ENCODE results near the gene SPHK1. TPM values are rescaled to one million over a fixed set of nuclear protein-coding genes. Genes with fewer than 3 reads are reported as not detected.
A peak's percentile ranks its signal among the peaks of the same experiment; 100 is the strongest.

The SPHK1 gene
- total RNA-seq, 1 experiment from 2014 or later, result 18.2 TPM

DNA sequence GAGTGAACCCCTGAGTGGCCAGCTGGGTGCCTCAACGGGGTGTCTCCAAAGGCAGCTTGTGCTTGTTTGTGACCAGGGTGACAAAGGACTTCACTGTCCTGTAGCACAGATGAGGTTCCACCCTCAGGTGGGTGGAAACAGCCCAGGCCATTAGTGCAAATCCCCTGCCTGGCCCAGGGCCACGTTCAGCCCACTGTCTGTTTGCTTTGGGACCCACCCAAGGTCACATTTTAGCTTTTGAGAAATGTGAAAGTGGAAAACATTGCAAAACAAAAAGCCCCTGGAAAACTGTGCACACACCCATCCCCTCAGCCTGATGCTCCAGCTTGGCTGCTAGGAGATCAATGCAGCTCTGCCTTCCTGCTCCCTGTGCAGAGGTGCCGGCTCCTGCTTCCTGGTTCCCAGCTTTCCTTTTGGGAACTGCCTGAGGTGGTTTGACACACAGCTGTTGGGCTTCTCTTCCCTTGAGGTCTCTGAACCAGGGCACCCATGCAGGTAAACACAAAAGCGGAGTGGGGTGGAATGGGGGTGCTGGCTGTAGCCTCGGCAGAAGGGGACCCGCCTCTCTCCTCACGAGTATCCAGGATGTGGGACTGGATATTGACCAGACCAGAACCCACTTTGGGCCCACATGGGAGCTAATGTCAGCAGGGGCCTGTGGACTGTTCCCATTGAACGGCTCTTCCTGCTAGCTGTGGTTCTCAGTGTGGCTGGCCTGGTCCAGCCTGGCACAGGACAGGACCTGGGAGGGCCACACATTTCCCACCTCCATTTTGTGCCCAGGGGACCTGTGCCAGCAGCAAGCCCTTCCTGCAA is 7.9 kb upstream of the SPHK1 start:
- TF ChIP-seq TCF7L2 (IDR thresholded peaks at IDR 0.05; ENCODE audit: low read depth, low read length) (no peak), CTCF (IDR thresholded peaks at IDR 0.05) (no peak), POLR2AphosphoS5 (IDR thresholded peaks at IDR 0.05; ENCODE audit: low read depth, low read length) (no peak), SIN3A (IDR thresholded peaks at IDR 0.05; ENCODE audit: borderline replicate concordance, insufficient read depth, low read depth, low read length) (no peak)
- TF ChIP-seq, protein P1, sequence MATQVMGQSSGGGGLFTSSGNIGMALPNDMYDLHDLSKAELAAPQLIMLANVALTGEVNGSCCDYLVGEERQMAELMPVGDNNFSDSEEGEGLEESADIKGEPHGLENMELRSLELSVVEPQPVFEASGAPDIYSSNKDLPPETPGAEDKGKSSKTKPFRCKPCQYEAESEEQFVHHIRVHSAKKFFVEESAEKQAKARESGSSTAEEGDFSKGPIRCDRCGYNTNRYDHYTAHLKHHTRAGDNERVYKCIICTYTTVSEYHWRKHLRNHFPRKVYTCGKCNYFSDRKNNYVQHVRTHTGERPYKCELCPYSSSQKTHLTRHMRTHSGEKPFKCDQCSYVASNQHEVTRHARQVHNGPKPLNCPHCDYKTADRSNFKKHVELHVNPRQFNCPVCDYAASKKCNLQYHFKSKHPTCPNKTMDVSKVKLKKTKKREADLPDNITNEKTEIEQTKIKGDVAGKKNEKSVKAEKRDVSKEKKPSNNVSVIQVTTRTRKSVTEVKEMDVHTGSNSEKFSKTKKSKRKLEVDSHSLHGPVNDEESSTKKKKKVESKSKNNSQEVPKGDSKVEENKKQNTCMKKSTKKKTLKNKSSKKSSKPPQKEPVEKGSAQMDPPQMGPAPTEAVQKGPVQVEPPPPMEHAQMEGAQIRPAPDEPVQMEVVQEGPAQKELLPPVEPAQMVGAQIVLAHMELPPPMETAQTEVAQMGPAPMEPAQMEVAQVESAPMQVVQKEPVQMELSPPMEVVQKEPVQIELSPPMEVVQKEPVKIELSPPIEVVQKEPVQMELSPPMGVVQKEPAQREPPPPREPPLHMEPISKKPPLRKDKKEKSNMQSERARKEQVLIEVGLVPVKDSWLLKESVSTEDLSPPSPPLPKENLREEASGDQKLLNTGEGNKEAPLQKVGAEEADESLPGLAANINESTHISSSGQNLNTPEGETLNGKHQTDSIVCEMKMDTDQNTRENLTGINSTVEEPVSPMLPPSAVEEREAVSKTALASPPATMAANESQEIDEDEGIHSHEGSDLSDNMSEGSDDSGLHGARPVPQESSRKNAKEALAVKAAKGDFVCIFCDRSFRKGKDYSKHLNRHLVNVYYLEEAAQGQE (IDR thresholded peaks at IDR 0.05; ENCODE audit: insufficient read depth in 1 of 2, low read depth in 2 of 2, low read length in 1 of 2), result no peak
- in situ Hi-C loops (cut with HindIII; ENCODE audit: low pct_unique_long_range_greater_than_20kb, low sequenced_read_pairs) (no loop called here), intact Hi-C loops (cut with micrococcal nuclease; ENCODE audit: unreplicated experiment) (no loop called here)
- Histone ChIP-seq H3K9me3 (ENCODE audit: control insufficient read depth, insufficient read depth, low read depth, low read length) (no peaks in the 10 kb centered on the region), H3K4me3 (ENCODE audit: low read depth in 2 of 2, low read length in 2 of 2) (no peak overlapping the region), H3K27ac (ENCODE audit: low read length) (no peak overlapping the region), H3K4me1 (ENCODE audit: control insufficient read depth, insufficient read depth, low read length) (no peaks in the 10 kb centered on the region; the same call in 1 of the 2 replicates), H3K27me3 (ENCODE audit: control insufficient read depth, insufficient read depth, low read length) (no peaks in the 10 kb centered on the region), H3K36me3 (ENCODE audit: control insufficient read depth, insufficient read depth, low read length) (no peaks in the 10 kb centered on the region)
- ChIA-PET CTCF (interaction anchor here (0.5 to 1.2 kb wide), 4 partner anchors 9 to 747 kb away, joined by 3 to 15 read pairs (median 6); no protein-coding TSS in a partner anchor), POLR2A (no interaction called here)
- no TSS peak for BruUV-seq (replicated peaks)
- ATAC-seq (0 out of 2 replicates have a peak, but pooled peaks have one; percentile 24), DNase-seq (ENCODE audit: low read depth, low spot score) (no peak)

DNA sequence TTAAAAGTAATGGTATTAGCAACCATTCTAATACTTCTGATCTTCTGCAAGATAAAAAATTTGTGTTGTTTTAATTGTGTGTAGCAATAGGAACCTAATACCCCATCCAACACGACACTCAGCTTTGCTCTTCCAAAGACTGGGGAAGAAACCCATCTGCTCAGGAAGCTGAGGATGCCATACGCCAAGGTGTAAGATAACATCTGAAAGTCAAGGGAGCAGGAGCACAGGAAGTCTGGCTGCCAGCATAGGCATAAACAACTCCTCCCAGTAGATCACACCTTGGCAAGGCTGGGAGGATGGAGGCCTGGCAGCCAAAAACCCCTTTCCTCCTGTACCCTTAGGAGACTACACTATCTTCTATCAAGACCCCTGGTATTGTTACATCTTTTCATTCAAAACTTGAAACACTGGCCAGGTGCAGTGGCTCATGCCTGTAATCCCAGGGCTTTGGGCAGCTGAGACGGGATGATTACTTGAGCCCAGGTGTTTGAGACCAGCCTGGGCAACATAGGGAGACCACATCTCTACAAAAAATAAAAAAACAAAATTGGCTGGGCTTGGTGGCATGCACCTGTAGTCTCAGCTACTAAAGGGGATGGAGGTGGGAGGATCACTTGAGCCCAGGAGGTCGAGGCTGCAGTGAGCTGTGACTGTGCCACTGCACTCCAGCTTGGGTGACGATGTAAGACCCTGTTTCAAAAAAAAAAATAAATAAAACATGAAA is 5.7 kb upstream of the SPHK1 start:
- DNase-seq (ENCODE audit: low read depth, low spot score) (no peak), ATAC-seq (no peak)
- POLR2A ChIA-PET, result no interaction called here
- Histone ChIP-seq H3K36me3 (ENCODE audit: control insufficient read depth, insufficient read depth, low read length) (no peaks in the 10 kb centered on the region), H3K9me3 (ENCODE audit: control insufficient read depth, insufficient read depth, low read depth, low read length) (no peaks in the 10 kb centered on the region), H3K4me1 (ENCODE audit: control insufficient read depth, insufficient read depth, low read length) (peaks cover 10% of the 10 kb centered on the region; the same call in 1 of the 2 replicates), H3K4me3 (ENCODE audit: low read depth in 2 of 2, low read length in 2 of 2) (no peak overlapping the region), H3K27ac (ENCODE audit: low read length) (no peak overlapping the region), H3K27me3 (ENCODE audit: control insufficient read depth, insufficient read depth, low read length) (no peaks in the 10 kb centered on the region)
- BruUV-seq (replicated peaks), result no TSS peak
- CTCF ChIA-PET, result no interaction called here
- intact Hi-C loops (cut with micrococcal nuclease; ENCODE audit: unreplicated experiment), result no loop called here
- TF ChIP-seq TCF7L2 (IDR thresholded peaks at IDR 0.05; ENCODE audit: low read depth, low read length) (no peak), CTCF (IDR thresholded peaks at IDR 0.05) (no peak), POLR2AphosphoS5 (IDR thresholded peaks at IDR 0.05; ENCODE audit: low read depth, low read length) (no peak), SIN3A (IDR thresholded peaks at IDR 0.05; ENCODE audit: borderline replicate concordance, insufficient read depth, low read depth, low read length) (no peak)
- TF ChIP-seq, protein P1 (IDR thresholded peaks at IDR 0.05; ENCODE audit: insufficient read depth in 1 of 2, low read depth in 2 of 2, low read length in 1 of 2), result no peak
- in situ Hi-C loops (cut with HindIII; ENCODE audit: low pct_unique_long_range_greater_than_20kb, low sequenced_read_pairs), result no loop called here

All from Panc1 (cell line).